ENCODE results near the gene SLC5A6.

Gene SLC5A6

GRCh38 chr2:27191070-27191829, 20.8 kb downstream of the SLC5A6 start:
- peak; percentile 77 to 86 (median 81) for DNase-seq
- Histone ChIP-seq H3K36me3 (ENCODE audit: control insufficient read depth in 4 of 4, insufficient read depth in 4 of 4, low read length in 3 of 4) (no peaks in the 10 kb centered on the region), H3K4me3 (ENCODE audit: control insufficient read depth in 1 of 7, extremely low read depth in 1 of 7, insufficient read depth in 4 of 7, low read depth in 2 of 7, low read length in 6 of 7) (no peak overlapping the region), H3K9me3 (ENCODE audit: control extremely low read depth in 1 of 5, control insufficient read depth in 4 of 5, insufficient read depth in 2 of 5, low read depth in 1 of 5, low read length in 4 of 5) (no peaks in the 10 kb centered on the region), H3K27ac (ENCODE audit: insufficient read depth in 1 of 2, low read depth in 1 of 2, low read length in 2 of 2, poor library complexity in 1 of 2, severe bottlenecking in 2 of 2) (no peak overlapping the region), H3K4me1 (ENCODE audit: control extremely low read depth in 1 of 4, control insufficient read depth in 4 of 4, insufficient read depth in 4 of 4, low read length in 3 of 4) (no peaks in the 10 kb centered on the region), H3K27me3 (replicated peaks in 2 of 5; ENCODE audit: control insufficient read depth in 4 of 5, insufficient read depth in 5 of 5, low read length in 4 of 5) (no peaks in the 10 kb centered on the region)
- ChIA-PET POLR2A (interaction anchor here (0.9 kb wide), 1 partner anchor 94 kb away, joined by 3 read pairs; no protein-coding TSS in a partner anchor), CTCF (interaction anchor here (0.7 to 5.3 kb wide), 15 partner anchors 9 to 119 kb away, joined by 3 to 97 read pairs (median 4); partner anchors contain the start of gene PREB)
- 75% methylated on average over 6 of the region's 8 CpGs for WGBS (ENCODE audit: insufficient coverage)

- Histone ChIP-seq H3K4me1 (ENCODE audit: control extremely low read depth in 1 of 4, control insufficient read depth in 4 of 4, insufficient read depth in 4 of 4, low read length in 3 of 4) (peaks cover 0 to 2% (median 0%) of the 10 kb centered on the region in 4 experiments), H3K27me3 (replicated peaks in 2 of 5; ENCODE audit: control insufficient read depth in 4 of 5, insufficient read depth in 5 of 5, low read length in 4 of 5) (no peaks in the 10 kb centered on the region), H3K9me3 (ENCODE audit: control extremely low read depth in 1 of 5, control insufficient read depth in 4 of 5, insufficient read depth in 2 of 5, low read depth in 1 of 5, low read length in 4 of 5) (no peaks in the 10 kb centered on the region), H3K36me3 (ENCODE audit: control insufficient read depth in 4 of 4, insufficient read depth in 4 of 4, low read length in 3 of 4) (no peaks in the 10 kb centered on the region), H3K27ac (ENCODE audit: insufficient read depth in 1 of 2, low read depth in 1 of 2, low read length in 2 of 2, poor library complexity in 1 of 2, severe bottlenecking in 2 of 2) (no peak overlapping the region), H3K4me3 (ENCODE audit: control insufficient read depth in 1 of 7, extremely low read depth in 1 of 7, insufficient read depth in 4 of 7, low read depth in 2 of 7, low read length in 6 of 7) (no peak overlapping the region)
- WGBS (ENCODE audit: insufficient coverage), result 100% methylated on average over 3 of the region's 8 CpGs
- POLR2A ChIA-PET, result no interaction called here
- no peak for DNase-seq
- CTCF ChIA-PET, result interaction anchor here (0.6 to 5.3 kb wide), 3 partner anchors 20 to 179 kb away, joined by 3 to 97 read pairs (median 4); no protein-coding TSS in a partner anchor
These were observed 22.1 kb downstream of the SLC5A6 start for GRCh38 chr2:27189989-27190388.

- Histone ChIP-seq H3K36me3 (ENCODE audit: control insufficient read depth in 4 of 4, insufficient read depth in 4 of 4, low read length in 3 of 4) (no peaks in the 10 kb centered on the region), H3K4me1 (ENCODE audit: control extremely low read depth in 1 of 4, control insufficient read depth in 4 of 4, insufficient read depth in 4 of 4, low read length in 3 of 4) (peaks cover 0 to 3% (median 1%) of the 10 kb centered on the region in 4 experiments), H3K9me3 (ENCODE audit: control extremely low read depth in 1 of 5, control insufficient read depth in 4 of 5, insufficient read depth in 2 of 5, low read depth in 1 of 5, low read length in 4 of 5) (no peaks in the 10 kb centered on the region), H3K27me3 (replicated peaks in 2 of 5; ENCODE audit: control insufficient read depth in 4 of 5, insufficient read depth in 5 of 5, low read length in 4 of 5) (no peaks in the 10 kb centered on the region), H3K4me3 (ENCODE audit: control insufficient read depth in 1 of 7, extremely low read depth in 1 of 7, insufficient read depth in 4 of 7, low read depth in 2 of 7, low read length in 6 of 7) (no peak overlapping the region), H3K27ac (ENCODE audit: insufficient read depth in 1 of 2, low read depth in 1 of 2, low read length in 2 of 2, poor library complexity in 1 of 2, severe bottlenecking in 2 of 2) (no peak overlapping the region)
- WGBS (ENCODE audit: insufficient coverage), result 88% methylated on average over 5 of the region's 6 CpGs
- ChIA-PET POLR2A (interaction anchor here (0.6 to 1.1 kb wide), 3 partner anchors 8 to 1691 kb away, joined by 3 to 4 read pairs (median 3); no protein-coding TSS in a partner anchor), CTCF (interaction anchor here (0.8 to 3.1 kb wide), 6 partner anchors 11 to 118 kb away, joined by 3 to 14 read pairs (median 4); no protein-coding TSS in a partner anchor)
- DNase-seq, result no peak
These were observed 25.3 kb downstream of the SLC5A6 start for GRCh38 chr2:27186613-27187345.

GRCh38 chr2:27185331-27186026, 26.6 kb downstream of the SLC5A6 start:
- Histone ChIP-seq H3K36me3 (ENCODE audit: control insufficient read depth in 4 of 4, insufficient read depth in 4 of 4, low read length in 3 of 4) (no peaks in the 10 kb centered on the region), H3K4me3 (ENCODE audit: control insufficient read depth in 1 of 7, extremely low read depth in 1 of 7, insufficient read depth in 4 of 7, low read depth in 2 of 7, low read length in 6 of 7) (no peak overlapping the region), H3K4me1 (ENCODE audit: control extremely low read depth in 1 of 4, control insufficient read depth in 4 of 4, insufficient read depth in 4 of 4, low read length in 3 of 4) (peaks cover 0 to 3% (median 1%) of the 10 kb centered on the region in 4 experiments), H3K27ac (ENCODE audit: insufficient read depth in 1 of 2, low read depth in 1 of 2, low read length in 2 of 2, poor library complexity in 1 of 2, severe bottlenecking in 2 of 2) (no peak overlapping the region), H3K9me3 (ENCODE audit: control extremely low read depth in 1 of 5, control insufficient read depth in 4 of 5, insufficient read depth in 2 of 5, low read depth in 1 of 5, low read length in 4 of 5) (no peaks in the 10 kb centered on the region), H3K27me3 (replicated peaks in 2 of 5; ENCODE audit: control insufficient read depth in 4 of 5, insufficient read depth in 5 of 5, low read length in 4 of 5) (no peaks in the 10 kb centered on the region)
- peak in 2 of 3 donors; percentile 56 to 65 for DNase-seq
- CTCF ChIA-PET, result interaction anchor here (1.0 to 3.1 kb wide), 7 partner anchors 10 to 117 kb away, joined by 3 to 14 read pairs (median 5); no protein-coding TSS in a partner anchor
- WGBS (ENCODE audit: insufficient coverage), result 60% methylated on average over 4 of the region's 6 CpGs
- POLR2A ChIA-PET, result interaction anchor here (1.1 kb wide), 1 partner anchor 9 kb away, joined by 3 read pairs; no protein-coding TSS in a partner anchor

GRCh38 chr2:27184115-27184514, 28.0 kb downstream of the SLC5A6 start:
- Histone ChIP-seq H3K9me3 (ENCODE audit: control extremely low read depth in 1 of 5, control insufficient read depth in 4 of 5, insufficient read depth in 2 of 5, low read depth in 1 of 5, low read length in 4 of 5) (no peaks in the 10 kb centered on the region), H3K4me1 (ENCODE audit: control extremely low read depth in 1 of 4, control insufficient read depth in 4 of 4, insufficient read depth in 4 of 4, low read length in 3 of 4) (peaks cover 0 to 3% (median 1%) of the 10 kb centered on the region in 4 experiments), H3K27me3 (replicated peaks in 2 of 5; ENCODE audit: control insufficient read depth in 4 of 5, insufficient read depth in 5 of 5, low read length in 4 of 5) (no peaks in the 10 kb centered on the region), H3K36me3 (ENCODE audit: control insufficient read depth in 4 of 4, insufficient read depth in 4 of 4, low read length in 3 of 4) (no peaks in the 10 kb centered on the region), H3K27ac (ENCODE audit: insufficient read depth in 1 of 2, low read depth in 1 of 2, low read length in 2 of 2, poor library complexity in 1 of 2, severe bottlenecking in 2 of 2) (no peak overlapping the region), H3K4me3 (ENCODE audit: control insufficient read depth in 1 of 7, extremely low read depth in 1 of 7, insufficient read depth in 4 of 7, low read depth in 2 of 7, low read length in 6 of 7) (no peak overlapping the region)
- no peak for DNase-seq
- CTCF ChIA-PET, result interaction anchor here (0.9 to 2.0 kb wide), 2 partner anchors 14 to 84 kb away, joined by 3 to 9 read pairs; no protein-coding TSS in a partner anchor
- 100% methylated on average over 3 of the region's 4 CpGs for WGBS (ENCODE audit: insufficient coverage)
- POLR2A ChIA-PET, result no interaction called here

GRCh38 chr2:27182346-27182745, 29.7 kb downstream of the SLC5A6 start:
- no CpG with 5 or more reads among the region's 4 CpGs for WGBS (ENCODE audit: insufficient coverage)
- DNase-seq, result no peak

More at GRCh38 chr2:27182346-27182745, 29.7 kb downstream of the SLC5A6 start:
- ChIA-PET POLR2A (no interaction called here), CTCF (interaction anchor here (1.1 to 1.6 kb wide), 4 partner anchors 9 to 86 kb away, joined by 3 to 5 read pairs (median 4); no protein-coding TSS in a partner anchor)
- H3K4me1 ChIP-seq (ENCODE audit: control extremely low read depth in 1 of 4, control insufficient read depth in 4 of 4, insufficient read depth in 4 of 4, low read length in 3 of 4), result peaks cover 0 to 3% (median 1%) of the 10 kb centered on the region in 4 experiments
- peaks cover 0 to 1% (median 0%) of the 10 kb centered on the region in 5 experiments for H3K27me3 ChIP-seq (replicated peaks in 2 of 5; ENCODE audit: control insufficient read depth in 4 of 5, insufficient read depth in 5 of 5, low read length in 4 of 5)
- no peak overlapping the region for H3K27ac ChIP-seq (ENCODE audit: insufficient read depth in 1 of 2, low read depth in 1 of 2, low read length in 2 of 2, poor library complexity in 1 of 2, severe bottlenecking in 2 of 2)
- H3K9me3 ChIP-seq (ENCODE audit: control extremely low read depth in 1 of 5, control insufficient read depth in 4 of 5, insufficient read depth in 2 of 5, low read depth in 1 of 5, low read length in 4 of 5), result no peaks in the 10 kb centered on the region
- no peaks in the 10 kb centered on the region for H3K36me3 ChIP-seq (ENCODE audit: control insufficient read depth in 4 of 4, insufficient read depth in 4 of 4, low read length in 3 of 4)
- no peak overlapping the region for H3K4me3 ChIP-seq (ENCODE audit: control insufficient read depth in 1 of 7, extremely low read depth in 1 of 7, insufficient read depth in 4 of 7, low read depth in 2 of 7, low read length in 6 of 7)
